Measurements from ENCODE around the gene AK2.
A peak's percentile ranks its signal among the peaks of the same experiment; 100 is the strongest.

The AK2 gene

GRCh38 chr1:33081554-33082305 lies 45.0 kb upstream of the AK2 start:
- H3K23ac ChIP-seq (ENCODE audit: low read length), result no peak overlapping the region
- DNase-seq, result peak in 1 of 2 donors; percentile 26
- H2AK5ac ChIP-seq (ENCODE audit: low read length), result no peak overlapping the region
- H4K8ac ChIP-seq (ENCODE audit: low read depth, low read length), result no peak overlapping the region
- H3K27ac ChIP-seq (ENCODE audit: low read depth, low read length), result no peak overlapping the region
- WGBS (ENCODE audit: extremely low coverage, insufficient coverage, insufficient read length), result no CpG with 5 or more reads among the region's 35 CpGs
- peaks cover 0 to 4% of the 10 kb centered on the region in 2 experiments for H3K36me3 ChIP-seq (ENCODE audit: control insufficient read depth in 1 of 2, insufficient read depth in 2 of 2, low read length in 2 of 2)
- H2AFZ ChIP-seq (ENCODE audit: insufficient read depth, low read length, poor library complexity), result peak overlapping the region; percentile 27
- no peak overlapping the region for H2BK12ac ChIP-seq (ENCODE audit: low read length)
- peaks cover 4% of the 10 kb centered on the region for H3K79me1 ChIP-seq (ENCODE audit: low read length)
- no peak overlapping the region for H4K12ac ChIP-seq (ENCODE audit: low read depth, low read length)
- no peaks in the 10 kb centered on the region for H3K27me3 ChIP-seq (ENCODE audit: insufficient read depth, low read length)
- no peak overlapping the region for H3K18ac ChIP-seq (ENCODE audit: low read length)
- H3K4ac ChIP-seq (ENCODE audit: low read depth, low read length), result no peak overlapping the region
- H3K4me3 ChIP-seq (ENCODE audit: low read depth, low read length), result peak overlapping the region; percentile 70
- H3K79me2 ChIP-seq (ENCODE audit: control insufficient read depth, insufficient read depth, low read length, poor library complexity), result no peaks in the 10 kb centered on the region
- peaks cover 2% of the 10 kb centered on the region in 2 experiments for H3K4me1 ChIP-seq (ENCODE audit: control insufficient read depth in 1 of 2, insufficient read depth in 2 of 2, low read length in 2 of 2)
- H2BK120ac ChIP-seq (ENCODE audit: insufficient read depth, low read length, poor library complexity), result no peak overlapping the region
- H4K91ac ChIP-seq (ENCODE audit: low read depth, low read length), result no peak overlapping the region
- H3K14ac ChIP-seq (ENCODE audit: low read length), result no peak overlapping the region
- peak overlapping the region; percentile 81 for H3K4me2 ChIP-seq (ENCODE audit: low read length)
- peak overlapping the region; percentile 19 for H3K9ac ChIP-seq (ENCODE audit: low read length)
- peaks cover 3% of the 10 kb centered on the region for H3K9me3 ChIP-seq (ENCODE audit: insufficient read depth, low read depth, low read length)
- H2BK5ac ChIP-seq (ENCODE audit: low read depth, low read length, poor library complexity), result no peak overlapping the region

GRCh38 chr1:33080885-33081553 lies 44.3 kb upstream of the AK2 start, which contains the start of gene AZIN2:
Gene AZIN2 (plus strand): TSS chr1:33081153. CDS start chr1:33082250, 1,097 bp downstream.
- Histone ChIP-seq H3K27ac (ENCODE audit: low read depth, low read length) (no peak within 1 kb of the TSS), H2BK5ac (ENCODE audit: low read depth, low read length, poor library complexity) (no peak within 1 kb of the TSS), H3K14ac (ENCODE audit: low read length) (no peak within 1 kb of the TSS), H2BK120ac (ENCODE audit: insufficient read depth, low read length, poor library complexity) (no peak within 1 kb of the TSS), H3K18ac (ENCODE audit: low read length) (no peak within 1 kb of the TSS), H3K4me2 (ENCODE audit: low read length) (peak within 1 kb of the TSS; percentile 81), H3K23ac (ENCODE audit: low read length) (no peak within 1 kb of the TSS), H4K91ac (ENCODE audit: low read depth, low read length) (no peak within 1 kb of the TSS), H3K4me3 (ENCODE audit: low read depth, low read length) (peak within 1 kb of the TSS; percentile 70), H2AFZ (ENCODE audit: insufficient read depth, low read length, poor library complexity) (peak within 1 kb of the TSS; percentile 27), H3K4ac (ENCODE audit: low read depth, low read length) (no peak within 1 kb of the TSS), H4K8ac (ENCODE audit: low read depth, low read length) (peak within 1 kb of the TSS; percentile 39), H3K79me1 (ENCODE audit: low read length) (peaks cover 4% of the 10 kb centered on the region), H3K9me3 (ENCODE audit: insufficient read depth, low read depth, low read length) (peaks cover 3% of the 10 kb centered on the region), H3K4me1 (ENCODE audit: control insufficient read depth in 1 of 2, insufficient read depth in 2 of 2, low read length in 2 of 2) (peaks cover 2% of the 10 kb centered on the region in 2 experiments), H2BK12ac (ENCODE audit: low read length) (no peak within 1 kb of the TSS), H3K79me2 (ENCODE audit: control insufficient read depth, insufficient read depth, low read length, poor library complexity) (no peaks in the 10 kb centered on the region), H3K27me3 (ENCODE audit: insufficient read depth, low read length) (no peaks in the 10 kb centered on the region), H2AK5ac (ENCODE audit: low read length) (no peak within 1 kb of the TSS), H3K36me3 (ENCODE audit: control insufficient read depth in 1 of 2, insufficient read depth in 2 of 2, low read length in 2 of 2) (peaks cover 0 to 4% of the 10 kb centered on the region in 2 experiments), H4K12ac (ENCODE audit: low read depth, low read length) (no peak within 1 kb of the TSS), H3K9ac (ENCODE audit: low read length) (peak within 1 kb of the TSS; percentile 19)
- peak; percentile 95 to 97 for DNase-seq
- WGBS (ENCODE audit: extremely low coverage, insufficient coverage, insufficient read length), result no CpG with 5 or more reads among the region's 52 CpGs

- peaks cover 3% of the 10 kb centered on the region for H3K9me3 ChIP-seq (ENCODE audit: insufficient read depth, low read depth, low read length)
- H2AK5ac ChIP-seq (ENCODE audit: low read length), result no peak overlapping the region
- no peak overlapping the region for H3K14ac ChIP-seq (ENCODE audit: low read length)
- peak overlapping the region; percentile 69 for H3K4me2 ChIP-seq (ENCODE audit: low read length)
- H2BK5ac ChIP-seq (ENCODE audit: low read depth, low read length, poor library complexity), result no peak overlapping the region
- H2AFZ ChIP-seq (ENCODE audit: insufficient read depth, low read length, poor library complexity), result no peak overlapping the region
- DNase-seq, result no peak
- H3K4ac ChIP-seq (ENCODE audit: low read depth, low read length), result no peak overlapping the region
- WGBS (ENCODE audit: extremely low coverage, insufficient coverage, insufficient read length), result no CpG with 5 or more reads among the region's 6 CpGs
- H3K27me3 ChIP-seq (ENCODE audit: insufficient read depth, low read length), result no peaks in the 10 kb centered on the region
- H3K4me3 ChIP-seq (ENCODE audit: low read depth, low read length), result no peak overlapping the region
- H3K79me2 ChIP-seq (ENCODE audit: control insufficient read depth, insufficient read depth, low read length, poor library complexity), result no peaks in the 10 kb centered on the region
- no peak overlapping the region for H3K18ac ChIP-seq (ENCODE audit: low read length)
- no peak overlapping the region for H2BK120ac ChIP-seq (ENCODE audit: insufficient read depth, low read length, poor library complexity)
- peaks cover 4% of the 10 kb centered on the region for H3K79me1 ChIP-seq (ENCODE audit: low read length)
- no peak overlapping the region for H3K23ac ChIP-seq (ENCODE audit: low read length)
- H3K9ac ChIP-seq (ENCODE audit: low read length), result no peak overlapping the region
- peaks cover 0 to 4% of the 10 kb centered on the region in 2 experiments for H3K36me3 ChIP-seq (ENCODE audit: control insufficient read depth in 1 of 2, insufficient read depth in 2 of 2, low read length in 2 of 2)
- no peak overlapping the region for H4K8ac ChIP-seq (ENCODE audit: low read depth, low read length)
- H2BK12ac ChIP-seq (ENCODE audit: low read length), result no peak overlapping the region
- H3K4me1 ChIP-seq (ENCODE audit: control insufficient read depth in 1 of 2, insufficient read depth in 2 of 2, low read length in 2 of 2), result peaks cover 2% of the 10 kb centered on the region in 2 experiments
- no peak overlapping the region for H4K12ac ChIP-seq (ENCODE audit: low read depth, low read length)
- no peak overlapping the region for H3K27ac ChIP-seq (ENCODE audit: low read depth, low read length)
- H4K91ac ChIP-seq (ENCODE audit: low read depth, low read length), result no peak overlapping the region
These were observed 43.7 kb upstream of the AK2 start for GRCh38 chr1:33080373-33080772.

- Histone ChIP-seq H3K27me3 (ENCODE audit: insufficient read depth, low read length) (no peaks in the 10 kb centered on the region), H3K36me3 (ENCODE audit: control insufficient read depth in 1 of 2, insufficient read depth in 2 of 2, low read length in 2 of 2) (no peaks in the 10 kb centered on the region), H3K4me1 (ENCODE audit: control insufficient read depth in 1 of 2, insufficient read depth in 2 of 2, low read length in 2 of 2) (peaks cover 2% of the 10 kb centered on the region in 2 experiments), H2BK120ac (ENCODE audit: insufficient read depth, low read length, poor library complexity) (no peak overlapping the region), H4K91ac (ENCODE audit: low read depth, low read length) (no peak overlapping the region), H3K79me2 (ENCODE audit: control insufficient read depth, insufficient read depth, low read length, poor library complexity) (no peaks in the 10 kb centered on the region), H3K79me1 (ENCODE audit: low read length) (peaks cover 4% of the 10 kb centered on the region), H3K18ac (ENCODE audit: low read length) (no peak overlapping the region), H3K9ac (ENCODE audit: low read length) (no peak overlapping the region), H2AK5ac (ENCODE audit: low read length) (no peak overlapping the region), H4K8ac (ENCODE audit: low read depth, low read length) (no peak overlapping the region), H3K23ac (ENCODE audit: low read length) (no peak overlapping the region), H3K14ac (ENCODE audit: low read length) (no peak overlapping the region), H4K12ac (ENCODE audit: low read depth, low read length) (no peak overlapping the region), H2BK12ac (ENCODE audit: low read length) (no peak overlapping the region), H3K4ac (ENCODE audit: low read depth, low read length) (no peak overlapping the region), H2AFZ (ENCODE audit: insufficient read depth, low read length, poor library complexity) (no peak overlapping the region), H3K4me3 (ENCODE audit: low read depth, low read length) (no peak overlapping the region), H3K27ac (ENCODE audit: low read depth, low read length) (no peak overlapping the region), H3K4me2 (ENCODE audit: low read length) (no peak overlapping the region), H2BK5ac (ENCODE audit: low read depth, low read length, poor library complexity) (no peak overlapping the region), H3K9me3 (ENCODE audit: insufficient read depth, low read depth, low read length) (no peaks in the 10 kb centered on the region)
- no CpG with 5 or more reads among the region's 1 CpG for WGBS (ENCODE audit: extremely low coverage, insufficient coverage, insufficient read length)
- no peak for DNase-seq
These were observed 41.4 kb upstream of the AK2 start for GRCh38 chr1:33078030-33078591.

Data from trophoblast cell (in vitro differentiated cells and primary cell).